Measurements from ENCODE around the gene CLRN2. TPM values are rescaled to one million over a fixed set of nuclear protein-coding genes. Genes with fewer than 3 reads are reported as not detected.

The CLRN2 gene
- total and polyA plus RNA-seq, 5 donors, result not detected

DNA sequence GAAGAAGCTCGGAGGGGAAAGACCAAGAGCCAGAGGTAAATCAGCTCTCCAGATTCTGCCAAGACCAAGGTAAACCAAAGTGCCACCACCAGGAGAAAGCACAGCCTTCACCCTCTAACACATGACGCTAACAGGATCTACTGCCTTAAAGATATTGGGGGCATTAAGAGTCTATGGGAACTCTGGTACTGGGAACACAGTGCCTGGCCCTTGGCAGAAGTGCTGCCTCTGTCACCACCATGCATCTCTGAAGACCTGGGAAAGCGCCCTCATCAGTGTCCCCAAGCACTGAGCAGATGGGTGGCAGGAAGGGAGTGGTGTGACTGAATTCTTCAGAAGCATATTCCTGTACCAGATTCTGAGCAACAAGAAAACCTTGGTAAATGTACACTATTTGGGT is 4.4 kb upstream of the CLRN2 start:
- Histone ChIP-seq H3K27ac (ENCODE audit: low read length) (no peak overlapping the region), H3K4me3 (ENCODE audit: low read length) (peak overlapping the region; percentile 68), H3K9me3 (ENCODE audit: control insufficient read depth, low read length) (no peaks in the 10 kb centered on the region), H3K4me1 (ENCODE audit: control insufficient read depth, insufficient read depth, low read length) (no peaks in the 10 kb centered on the region), H3K27me3 (ENCODE audit: control insufficient read depth, insufficient read depth) (no peaks in the 10 kb centered on the region)
- intact Hi-C loops (cut with DNase I), result no loop called here
- DNase-seq, result no peak
- WGBS, result 84% methylated on average over 3 of the region's 3 CpGs
- no peak for ATAC-seq

GRCh38 chr4:17511051-17511450 is 3.9 kb upstream of the CLRN2 start:
- 14% methylated on average over 9 of the region's 9 CpGs for WGBS
- intact Hi-C loops (cut with DNase I), result no loop called here
- H3K27ac ChIP-seq (ENCODE audit: low read length), result peak overlapping the region; percentile 13
- peak overlapping the region; percentile 68 for H3K4me3 ChIP-seq (ENCODE audit: low read length)
- DNase-seq (peak; percentile 33 to 64 (median 62)), ATAC-seq (peak; percentile 18 to 46)
- no peaks in the 10 kb centered on the region for H3K9me3 ChIP-seq (ENCODE audit: control insufficient read depth, low read length)
- H3K27me3 ChIP-seq (ENCODE audit: control insufficient read depth, insufficient read depth), result no peaks in the 10 kb centered on the region
- H3K4me1 ChIP-seq (ENCODE audit: control insufficient read depth, insufficient read depth, low read length), result no peaks in the 10 kb centered on the region

DNA sequence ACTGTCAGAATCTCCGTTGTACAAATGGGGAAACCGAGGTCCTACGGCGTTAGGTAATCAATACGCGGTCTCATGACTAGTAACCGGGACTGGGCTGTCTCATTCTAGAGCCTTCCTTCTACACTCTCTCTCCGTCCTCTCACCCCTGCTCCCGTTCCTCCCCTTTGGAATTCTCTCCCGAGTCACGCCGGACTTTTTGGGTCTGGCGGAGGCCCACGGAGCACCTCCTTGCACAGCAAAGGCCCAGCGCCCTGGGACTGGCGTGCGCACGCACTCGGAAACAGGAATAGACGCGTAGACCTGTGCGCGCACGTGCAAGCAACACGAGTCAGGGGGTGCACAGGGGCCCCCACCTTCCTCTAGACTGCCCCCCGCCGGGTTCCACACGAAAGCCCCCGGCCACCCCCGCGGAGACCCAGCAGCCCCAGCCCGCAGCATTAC is 3.4 kb upstream of the CLRN2 start:
- DNase-seq (peak; percentile 65 to 87 (median 86)), ATAC-seq (peak; percentile 76 to 82)
- no peaks in the 10 kb centered on the region for H3K27me3 ChIP-seq (ENCODE audit: control insufficient read depth, insufficient read depth)
- H3K4me1 ChIP-seq (ENCODE audit: control insufficient read depth, insufficient read depth, low read length), result no peaks in the 10 kb centered on the region
- H3K9me3 ChIP-seq (ENCODE audit: control insufficient read depth, low read length), result no peaks in the 10 kb centered on the region
- intact Hi-C loops (cut with DNase I), result no loop called here
- peak overlapping the region; percentile 35 for H3K27ac ChIP-seq (ENCODE audit: low read length)
- H3K4me3 ChIP-seq (ENCODE audit: low read length), result peak overlapping the region; percentile 68
- WGBS, result 3% methylated on average over 32 of the region's 32 CpGs

DNA sequence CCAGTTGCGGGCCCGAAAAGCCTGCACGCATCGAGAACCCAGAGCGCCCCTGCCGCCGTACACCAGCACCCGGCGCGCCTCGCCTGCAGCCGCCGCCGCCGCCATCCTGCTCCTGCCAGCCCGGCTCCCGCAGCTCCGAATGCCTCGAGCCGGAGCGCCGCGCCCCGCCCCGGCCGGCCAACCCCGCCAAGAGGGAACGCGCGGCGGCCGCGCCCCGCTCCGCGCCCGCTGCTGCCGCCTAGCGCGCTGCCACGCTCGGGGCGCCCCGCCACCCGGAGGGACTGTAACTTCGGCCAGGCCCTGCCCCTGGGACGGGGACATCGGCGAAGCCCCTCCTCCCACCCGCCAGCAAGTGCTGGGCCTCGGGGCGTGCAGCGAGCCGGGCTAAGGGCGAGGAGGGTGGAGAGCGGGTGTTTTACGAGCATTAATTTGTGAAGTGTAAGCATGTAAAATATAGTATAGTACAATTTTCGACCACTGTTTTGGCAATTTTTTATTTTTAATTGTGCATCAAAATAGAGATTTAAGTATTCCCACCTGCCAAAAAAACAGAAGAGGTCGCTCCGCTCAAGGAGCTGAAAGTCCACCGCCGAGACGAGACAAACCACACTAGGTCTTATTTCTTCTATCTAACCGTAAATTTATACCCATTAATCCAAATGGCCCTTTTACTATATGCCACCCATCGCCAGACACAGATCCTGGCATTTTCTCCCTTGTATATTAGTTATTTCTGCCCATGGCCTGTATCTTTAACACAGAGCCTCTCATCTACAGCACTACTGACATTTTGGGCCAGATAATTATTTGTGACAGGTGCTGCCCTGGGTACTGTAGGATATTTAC is 2.8 kb upstream of the CLRN2 start, which contains the start of gene QDPR:
QDPR (minus strand) TSS at position 141 of the 846 bp plus-strand sequence; CDS start at position 105, 36 bp downstream.
- 1% methylated on average over 65 of the region's 65 CpGs for WGBS
- H3K27ac ChIP-seq (ENCODE audit: low read length), result peak within 1 kb of the TSS; percentile 35
- intact Hi-C loops (cut with DNase I), result no loop called here
- ATAC-seq (peak; percentile 94 to 96), DNase-seq (peak; percentile 88 to 95 (median 94))
- no peaks in the 10 kb centered on the region for H3K27me3 ChIP-seq (ENCODE audit: control insufficient read depth, insufficient read depth)
- no peaks in the 10 kb centered on the region for H3K4me1 ChIP-seq (ENCODE audit: control insufficient read depth, insufficient read depth, low read length)
- H3K4me3 ChIP-seq (ENCODE audit: low read length), result peak within 1 kb of the TSS; percentile 68
- H3K9me3 ChIP-seq (ENCODE audit: control insufficient read depth, low read length), result no peaks in the 10 kb centered on the region

- 84% methylated on average over 5 of the region's 5 CpGs for WGBS
- Histone ChIP-seq H3K9me3 (ENCODE audit: control insufficient read depth, low read length) (no peaks in the 10 kb centered on the region), H3K4me3 (ENCODE audit: low read length) (no peak overlapping the region), H3K27ac (ENCODE audit: low read length) (no peak overlapping the region), H3K27me3 (ENCODE audit: control insufficient read depth, insufficient read depth) (no peaks in the 10 kb centered on the region), H3K4me1 (ENCODE audit: control insufficient read depth, insufficient read depth, low read length) (no peaks in the 10 kb centered on the region)
- intact Hi-C loops (cut with DNase I), result no loop called here
- DNase-seq, result no peak
- no peak for ATAC-seq
These were observed 1.8 kb upstream of the CLRN2 start for GRCh38 chr4:17512973-17513665.

GRCh38 chr4:17515445-17516407 is 761 bp downstream of the CLRN2 start:
- ATAC-seq (no peak), DNase-seq (no peak)
- WGBS, result 72% methylated on average over 14 of the region's 14 CpGs
- Histone ChIP-seq H3K4me1 (ENCODE audit: control insufficient read depth, insufficient read depth, low read length) (no peaks in the 10 kb centered on the region), H3K4me3 (ENCODE audit: low read length) (no peak overlapping the region), H3K27me3 (ENCODE audit: control insufficient read depth, insufficient read depth) (no peaks in the 10 kb centered on the region), H3K9me3 (ENCODE audit: control insufficient read depth, low read length) (no peaks in the 10 kb centered on the region), H3K27ac (ENCODE audit: low read length) (no peak overlapping the region)
- intact Hi-C loops (cut with DNase I), result no loop called here

DNA sequence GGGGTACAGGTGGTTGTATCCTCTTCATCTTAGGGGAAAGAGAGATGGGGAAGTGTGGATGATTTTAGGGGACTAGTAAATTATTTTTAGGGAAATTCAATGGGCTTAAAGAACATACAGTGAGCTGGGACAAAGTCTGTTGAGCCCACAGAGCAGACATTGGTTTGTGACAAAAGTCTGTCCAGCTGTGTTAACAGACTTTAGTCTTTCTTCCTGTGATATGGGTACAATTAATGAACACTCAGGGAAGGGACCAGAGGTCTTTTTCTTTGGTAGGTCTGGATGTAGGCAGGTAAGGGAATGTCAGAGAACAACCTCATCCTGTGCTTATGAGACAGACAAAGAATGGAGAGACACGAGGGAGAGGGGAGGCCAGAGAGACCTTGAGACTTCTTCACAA is 2.0 kb downstream of the CLRN2 start:
- no peak overlapping the region for H3K4me3 ChIP-seq (ENCODE audit: low read length)

DNA sequence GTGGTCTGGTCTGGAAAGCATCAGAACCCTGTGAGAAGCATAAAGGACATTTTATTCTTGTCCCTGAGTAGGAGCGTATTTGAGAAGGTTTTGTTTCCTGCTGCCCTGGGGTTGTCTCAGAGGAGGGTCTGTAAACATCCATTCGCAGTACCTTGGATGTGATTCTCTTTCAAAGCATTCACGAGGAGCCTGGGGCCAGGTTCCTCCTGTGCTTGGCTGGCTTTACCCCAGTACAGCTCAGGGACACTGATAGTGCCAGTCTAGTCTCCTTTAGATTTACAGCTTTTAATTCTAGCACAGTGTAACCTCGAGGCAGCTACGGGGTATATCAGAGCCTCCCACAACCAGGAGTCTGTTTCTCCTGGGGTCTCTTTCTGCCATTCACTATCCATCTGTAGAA is 2.7 kb downstream of the CLRN2 start:
- H3K4me1 ChIP-seq (ENCODE audit: control insufficient read depth, insufficient read depth, low read length), result no peaks in the 10 kb centered on the region
- H3K27me3 ChIP-seq (ENCODE audit: control insufficient read depth, insufficient read depth), result no peaks in the 10 kb centered on the region
- ATAC-seq (no peak), DNase-seq (no peak)
- no peak overlapping the region for H3K4me3 ChIP-seq (ENCODE audit: low read length)
- intact Hi-C loops (cut with DNase I), result no loop called here
- H3K9me3 ChIP-seq (ENCODE audit: control insufficient read depth, low read length), result no peaks in the 10 kb centered on the region
- H3K27ac ChIP-seq (ENCODE audit: low read length), result no peak overlapping the region
- WGBS, result 47% methylated on average over 5 of the region's 5 CpGs

More for the DNA sequence above, 2.0 kb downstream of the CLRN2 start:
- no peak overlapping the region for H3K27ac ChIP-seq (ENCODE audit: low read length)
- no peaks in the 10 kb centered on the region for H3K9me3 ChIP-seq (ENCODE audit: control insufficient read depth, low read length)
- intact Hi-C loops (cut with DNase I), result no loop called here
- ATAC-seq, result no peak
- no peak for DNase-seq
- no peaks in the 10 kb centered on the region for H3K4me1 ChIP-seq (ENCODE audit: control insufficient read depth, insufficient read depth, low read length)
- H3K27me3 ChIP-seq (ENCODE audit: control insufficient read depth, insufficient read depth), result no peaks in the 10 kb centered on the region
- WGBS, result 29% methylated on average over 1 of the region's 1 CpG

GRCh38 chr4:17521595-17521994 is 6.6 kb downstream of the CLRN2 start:
- DNase-seq (no peak), ATAC-seq (no peak)
- Histone ChIP-seq H3K9me3 (ENCODE audit: control insufficient read depth, low read length) (no peaks in the 10 kb centered on the region), H3K4me3 (ENCODE audit: low read length) (no peak overlapping the region), H3K4me1 (ENCODE audit: control insufficient read depth, insufficient read depth, low read length) (no peaks in the 10 kb centered on the region), H3K27me3 (ENCODE audit: control insufficient read depth, insufficient read depth) (no peaks in the 10 kb centered on the region), H3K27ac (ENCODE audit: low read length) (no peak overlapping the region)
- intact Hi-C loops (cut with DNase I), result no loop called here
- 88% methylated on average over 5 of the region's 5 CpGs for WGBS

DNA sequence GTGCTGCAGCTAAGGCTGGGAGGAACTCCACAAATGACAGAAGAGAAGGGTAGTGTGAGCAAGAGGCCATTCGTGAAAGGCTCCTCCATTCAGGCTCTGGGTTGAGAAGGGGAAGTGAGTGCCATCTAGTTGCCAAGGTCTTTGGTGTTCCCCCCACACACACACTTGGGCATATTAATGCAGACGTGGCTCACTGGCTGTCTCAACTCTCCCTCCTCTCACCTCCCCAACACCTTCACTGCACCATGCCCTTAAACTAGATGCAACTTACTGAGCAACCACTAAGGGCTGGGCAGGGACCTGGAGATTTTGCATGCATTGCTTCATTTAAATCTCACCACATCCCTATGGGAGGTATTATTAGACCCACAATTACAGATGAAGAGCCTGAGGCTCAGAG is 8.7 kb downstream of the CLRN2 start:
- H3K4me1 ChIP-seq (ENCODE audit: control insufficient read depth, insufficient read depth, low read length), result no peaks in the 10 kb centered on the region
- no peaks in the 10 kb centered on the region for H3K9me3 ChIP-seq (ENCODE audit: control insufficient read depth, low read length)
- H3K27me3 ChIP-seq (ENCODE audit: control insufficient read depth, insufficient read depth), result no peaks in the 10 kb centered on the region
- H3K27ac ChIP-seq (ENCODE audit: low read length), result no peak overlapping the region
- DNase-seq (no peak), ATAC-seq (no peak)
- intact Hi-C loops (cut with DNase I), result no loop called here
- H3K4me3 ChIP-seq (ENCODE audit: low read length), result no peak overlapping the region
- WGBS, result 34% methylated on average over 2 of the region's 2 CpGs
